Stomach (tissue), 9 donors: ENCODE results near the gene PCDH1. TPM values are rescaled to one million over a fixed set of nuclear protein-coding genes. Genes with fewer than 3 reads are reported as not detected.

Experiments used
- DNase-seq, 2 donors: peaks; one replicate each; pipeline versions ENCODE4 v3.0.0 to v3.0.0-alpha.2; 2013 to 2019
- H3K27ac ChIP-seq, 5 donors: fragments of 200-600 bp in 4 of 5; sonication (generic) in 4 of 5; one replicate each; pipeline ENCODE4 v1.5.1; 2013 to 2019; ENCODE audit warnings: mild to moderate bottlenecking in 1 of 5, moderate library complexity in 1 of 5
- H3K27me3 ChIP-seq, 3 donors: fragments of 200-600 bp; sonication (generic); one replicate each; pipeline ENCODE4 v1.5.1; 2017 to 2019; ENCODE audit warnings: mixed run types in 1 of 3
- H3K36me3 ChIP-seq, 4 donors: fragments of 200-600 bp; sonication (generic); 1 replicate in 3 of 4; 2 replicates in 1 of 4; pipeline ENCODE4 v1.5.1; 2016 to 2019
- H3K4me1 ChIP-seq, 4 donors: fragments of 200-600 bp; sonication (generic); one replicate each; pipeline ENCODE4 v1.5.1; 2016 to 2019
- H3K4me3 ChIP-seq, 4 donors: fragments of 200-600 bp; sonication (generic) in 3 of 4; one replicate each; pipeline ENCODE4 v1.5.1; 2016 to 2019; ENCODE audit warnings: mild to moderate bottlenecking in 1 of 4
- H3K9me3 ChIP-seq, 4 donors: fragments of 200-600 bp; sonication (generic); one replicate each; pipeline ENCODE4 v1.5.1; 2016 to 2019
- CTCF ChIP-seq, 7 experiments: fragments of 450-650 bp in 4 of 7; fragments of 200-600 bp in 3 of 7; sonication (generic) in 3 of 7; IDR thresholded peaks; one replicate each; pipeline ENCODE4 v1.5.1; 2016 to 2019; ENCODE audit warnings: antibody characterized with exemption in 7 of 7, control low read depth in 2 of 7, mild to moderate bottlenecking in 1 of 7
- EP300 ChIP-seq: sonication (generic); formaldehyde crosslinking; IDR thresholded peaks from one replicate; pipeline ENCODE4 v1.6.1; 2017; ENCODE audit warnings: antibody characterized with exemption
- POLR2A ChIP-seq, 4 donors: fragments of 450-650 bp; IDR thresholded peaks; one replicate each; pipeline ENCODE4 v1.6.1; 2016; ENCODE audit warnings: antibody characterized with exemption in 4 of 4, control low read depth in 2 of 4, mild to moderate bottlenecking in 1 of 4, moderate library complexity in 1 of 4
- POLR2AphosphoS5 ChIP-seq, 3 donors: sonication (generic); formaldehyde crosslinking; IDR thresholded peaks; one replicate each; pipeline ENCODE4 v1.6.1; 2016; ENCODE audit warnings: antibody characterized with exemption in 3 of 3
- WGBS, 5 donors: extraction: QIAGEN DNeasy Blood & Tissue Kit in 3 of 5; methylation state at CpG; one replicate each; pipeline versions ENCODE4 v1.1.5 to v1.1.7; 2013 to 2018; 5-methylcytosine and 5-hydroxymethylcytosine counted together
- intact Hi-C: fragments of 100-400 bp; cut with DNase I; formaldehyde crosslinking; loops from one replicate; pipeline ENCODE4 v1.15.1; 2023; ENCODE audit warnings: low total_unique reads
- polyA plus RNA-seq, 3 donors: library from polyadenylated mRNA; stranded (reverse); fragments of 200-250 nt; gene quantifications; one replicate each; pipeline ENCODE4 v1.2.3, GENCODE V29; 2013
- total RNA-seq, 5 donors: library from RNA; depleted of rRNA; stranded (reverse); fragments of >200 nt; gene quantifications; one replicate each; pipeline versions ENCODE4 v1.1.0 to v1.2.3, GENCODE V29; 2014 to 2016
- donor health status: healthy with polysubstance abuse.
- donor health status: Bipolar disorder and iron deficiency.
- donor health status: healthy.

Gene PCDH1
- total and polyA plus RNA-seq, 8 donors, result 8.7 to 96.9 (median 43.6) TPM

GRCh38 chr5:141804475-141804874 is 73.7 kb downstream of the PCDH1 start:
- DNase-seq, result no peak
- Histone ChIP-seq H3K36me3 (no peaks in the 10 kb centered on the region), H3K9me3 (no peaks in the 10 kb centered on the region), H3K27ac (peak overlapping the region in 3 of 5 donors; percentile 4 to 68 (median 40)), H3K4me1 (peaks cover 0 to 2% (median 0%) of the 10 kb centered on the region in 4 donors), H3K4me3 (no peak overlapping the region), H3K27me3 (peaks cover 0 to 73% (median 0%) of the 10 kb centered on the region in 3 donors)
- WGBS, 5 donors, result 32 to 52% (median 41%) methylated on average over 5 of the region's 5 CpGs
- TF ChIP-seq POLR2AphosphoS5 (IDR thresholded peaks at IDR 0.05), result no peak
- no peak for TF ChIP-seq EP300
- no peak for TF ChIP-seq POLR2A (IDR thresholded peaks at IDR 0.05)
- no peak for TF ChIP-seq CTCF (IDR thresholded peaks at IDR 0.05)
- intact Hi-C loops, result loop anchor here (10.0 kb wide), 1 partner anchor 90 kb away; no protein-coding TSS in a partner anchor

Other genes with a start within 250 kb of the PCDH1 start
- 10 to 100 TPM; 37.1 to 64.3 (median 48.4) TPM for gene HDAC3, start 241.6 kb downstream of the PCDH1 start, total RNA-seq
- gene HDAC3, start 241.6 kb downstream of the PCDH1 start, polyA plus RNA-seq, result 10 to 100 TPM; 34.7 to 51.8 (median 36.2) TPM
- 1 to 10 TPM in 3 of 5 donors, under 1 TPM in 1, not detected in 1; 0.45 to 2.2 (median 1.1) TPM for gene RELL2, start 241.4 kb downstream of the PCDH1 start, total RNA-seq
- 1 to 10 TPM in 2 of 3 donors, under 1 TPM in 1; 0.61 to 4.9 (median 1.8) TPM for gene RELL2, start 241.4 kb downstream of the PCDH1 start, polyA plus RNA-seq
- 10 to 100 TPM; 12.3 to 66.5 (median 28.0) TPM for gene FCHSD1, start 227.0 kb downstream of the PCDH1 start, total RNA-seq
- gene FCHSD1, start 227.0 kb downstream of the PCDH1 start, polyA plus RNA-seq, result 1 to 10 TPM; 5.0 to 9.9 (median 9.0) TPM
- 10 to 100 TPM in 1 of 5 donors, 1 to 10 TPM in 4; 2.3 to 11.9 (median 6.2) TPM for gene ARAP3, start 196.2 kb downstream of the PCDH1 start, total RNA-seq
- 1 to 10 TPM; 4.3 to 6.3 (median 5.0) TPM for gene ARAP3, start 196.2 kb downstream of the PCDH1 start, polyA plus RNA-seq
- 100 to 1,000 TPM in 1 of 5 donors, 10 to 100 TPM in 4; 65.0 to 100 (median 98.2) TPM for gene DELE1, start 45.5 kb upstream of the PCDH1 start, total RNA-seq
- gene DELE1, start 45.5 kb upstream of the PCDH1 start, polyA plus RNA-seq, result 10 to 100 TPM; 29.2 to 39.8 (median 32.6) TPM
- gene PCDH12, start 79.8 kb upstream of the PCDH1 start, total RNA-seq, result 1 to 10 TPM; 1.2 to 7.0 (median 3.7) TPM
- gene PCDH12, start 79.8 kb upstream of the PCDH1 start, polyA plus RNA-seq, result under 1 TPM; 0.35 to 0.46 (median 0.37) TPM
- gene RNF14, start 90.7 kb upstream of the PCDH1 start, total RNA-seq, result 10 to 100 TPM; 24.2 to 67.4 (median 43.2) TPM
- 10 to 100 TPM; 14.4 to 26.1 (median 25.5) TPM for gene RNF14, start 90.7 kb upstream of the PCDH1 start, polyA plus RNA-seq
- 10 to 100 TPM in 2 of 5 donors, 1 to 10 TPM in 3; 2.7 to 14.1 (median 5.8) TPM for gene GNPDA1, start 134.6 kb upstream of the PCDH1 start, total RNA-seq
- 10 to 100 TPM; 11.9 to 18.9 (median 12.2) TPM for gene GNPDA1, start 134.6 kb upstream of the PCDH1 start, polyA plus RNA-seq
- 100 to 1,000 TPM in 2 of 5 donors, 10 to 100 TPM in 3; 24.5 to 123 (median 42.6) TPM for gene NDFIP1, start 230.4 kb upstream of the PCDH1 start, total RNA-seq
- gene NDFIP1, start 230.4 kb upstream of the PCDH1 start, polyA plus RNA-seq, result 10 to 100 TPM; 20.2 to 27.8 (median 25.3) TPM